GM04503 (cell line): Measurements from ENCODE around the gene GAP43.

Experiments used
- DNase-seq: peaks from one replicate; pipeline ENCODE4 v3.0.0-alpha.2; 2012; ENCODE audit warnings: low read depth

The GAP43 gene

GRCh38 chr3:115766587-115767482 is 143.5 kb downstream of the GAP43 start:
- no peak for DNase-seq

GRCh38 chr3:115768661-115769060 is 145.4 kb downstream of the GAP43 start:
- DNase-seq: no peak
